K562 (cell line): ENCODE data around the gene PDGFA.

ENCODE experiments used
- HMGXB4 ChIP-seq: sonication (generic); formaldehyde crosslinking; IDR thresholded peaks from 2 replicates; pipeline ENCODE4 v1.8.1; 2023; ENCODE audit warnings: mild to moderate bottlenecking, missing genetic modification reagents
- MAFK ChIP-seq: IDR thresholded peaks from 2 replicates; pipeline ENCODE4 v1.6.1; 2011; ENCODE audit warnings: low read length, improper control_type of control experiment
- MBD2 ChIP-seq: sonication (generic); IDR thresholded peaks from 2 replicates; pipeline ENCODE4 v1.6.1; 2016; ENCODE audit warnings: low read depth, borderline replicate concordance
- TAF15 ChIP-seq: fragments of 200-400 bp; formaldehyde crosslinking; IDR thresholded peaks from 2 replicates; pipeline ENCODE4 v1.6.1; 2017; ENCODE audit warnings: mild to moderate bottlenecking, low read depth, low read length, moderate library complexity
- TARDBP ChIP-seq: fragments of 450-650 bp; IDR thresholded peaks from 2 replicates; pipeline ENCODE4 v1.6.1; 2016
- THAP12 ChIP-seq: fragments of 250-450 bp; sonication (Bioruptor Pico); IDR thresholded peaks from 2 replicates; pipeline ENCODE4 v1.9.0; 2021; ENCODE audit warnings: mild to moderate bottlenecking, inconsistent platforms
- ZMIZ1 ChIP-seq, 2 experiments: fragments of 150-350 bp in 1 of 2; IDR thresholded peaks; 2 replicates each; pipeline ENCODE4 v1.6.1; 2012 to 2016; ENCODE audit warnings: low read depth in 2 of 2, low read length in 2 of 2, mild to moderate bottlenecking in 1 of 2, moderate library complexity in 1 of 2

DNA sequence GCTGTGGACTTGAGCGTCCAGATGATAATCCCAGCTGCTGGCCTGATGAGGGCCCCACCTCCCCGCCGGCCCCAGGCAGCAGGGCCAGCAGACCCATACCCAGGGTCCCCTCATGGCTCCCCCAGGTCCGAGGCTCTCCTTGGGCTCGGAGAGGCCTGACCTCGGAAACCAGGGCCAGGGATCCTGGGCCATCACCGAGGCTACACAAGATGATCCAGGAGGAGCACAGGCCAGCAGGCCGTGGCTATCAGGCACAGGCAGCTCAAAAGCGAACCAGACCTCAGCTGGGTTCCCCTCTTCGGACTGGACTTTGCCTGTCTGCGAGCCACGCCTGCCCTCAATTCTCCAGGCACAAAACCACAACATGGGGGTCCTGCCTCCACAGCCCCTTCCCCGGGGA is 17.4 kb downstream of the PDGFA start:
- TF ChIP-seq HMGXB4 (no peak), MBD2 (no peak), THAP12 (CRISPR knock-in tag) (no peak), TARDBP (no peak), ZMIZ1 (IDR thresholded peaks at IDR 0.05; ENCODE audit: low read depth in 2 of 2, low read length in 2 of 2) (no peak), TAF15 (no peak), MAFK (no peak)
